K562 (cell line): Measurements from ENCODE around the gene TTC16. TPM values are rescaled to one million over a fixed set of nuclear protein-coding genes. Genes with fewer than 3 reads are reported as not detected.

ENCODE experiments used
- CBX1 ChIP-seq: sonication (generic); IDR thresholded peaks from 2 replicates; pipeline ENCODE4 v1.6.1; 2016; ENCODE audit warnings: antibody characterized with exemption, low read depth, mild to moderate bottlenecking
- CBX2 ChIP-seq: fragments of 200-600 bp; sonication (generic); IDR thresholded peaks from one replicate; pipeline ENCODE4 v1.6.1; 2012; ENCODE audit warnings: mild to moderate bottlenecking, low read length, inconsistent platforms; ENCODE audit not compliant: insufficient read depth, poor library complexity, severe bottlenecking
- HMG20A ChIP-seq: fragments of 450-650 bp; formaldehyde crosslinking; conservative IDR thresholded peaks from 2 replicates; pipeline ENCODE4 v1.4.0; 2020; ENCODE audit warnings: mild to moderate bottlenecking, mixed read lengths
- HSF4 ChIP-seq: fragments of 250-450 bp; sonication (Bioruptor Pico); IDR thresholded peaks from 2 replicates; pipeline ENCODE4 v2.1.2; 2022; ENCODE audit warnings: mild to moderate bottlenecking, moderate library complexity, borderline replicate concordance
- MECOM ChIP-seq: fragments of 250-450 bp; sonication (Bioruptor Pico); IDR thresholded peaks from 2 replicates; pipeline ENCODE4 v1.8.0; 2022; ENCODE audit warnings: inconsistent platforms
- MIER1 ChIP-seq: fragments of 450-650 bp; IDR thresholded peaks from 2 replicates; pipeline ENCODE4 v1.6.1; 2016; ENCODE audit warnings: antibody characterized with exemption, mild to moderate bottlenecking, low read depth
- PRPF4 ChIP-seq: fragments of 200-400 bp; formaldehyde crosslinking; IDR thresholded peaks from one replicate; pipeline ENCODE4 v1.6.1; 2017; ENCODE audit warnings: low read length, low read depth, mild to moderate bottlenecking; ENCODE audit not compliant: insufficient read depth, poor library complexity, severe bottlenecking
- RERE ChIP-seq: sonication (generic); formaldehyde crosslinking; IDR thresholded peaks from 2 replicates; pipeline ENCODE4 v1.8.0; 2023; ENCODE audit warnings: missing genetic modification reagents, mild to moderate bottlenecking, borderline replicate concordance
- SMARCA5 ChIP-seq: fragments of 450-650 bp; IDR thresholded peaks from 2 replicates; pipeline ENCODE4 v1.6.1; 2016
- STAG1 ChIP-seq: sonication (generic); formaldehyde crosslinking; IDR thresholded peaks from 2 replicates; pipeline ENCODE4 v1.5.0; 2020; ENCODE audit warnings: missing genetic modification reagents, borderline replicate concordance
- TFAP4 ChIP-seq: sonication (generic); formaldehyde crosslinking; IDR thresholded peaks from 2 replicates; pipeline ENCODE4 v1.8.0; 2022; ENCODE audit warnings: missing genetic modification reagents, mild to moderate bottlenecking, moderate library complexity, borderline replicate concordance
- ZHX1 ChIP-seq: fragments of 150-350 bp; conservative IDR thresholded peaks from 2 replicates; pipeline ENCODE4 v1.6.1; 2014; ENCODE audit warnings: low read length
- polyA plus RNA-seq, 8 experiments: library from polyadenylated mRNA; depleted of rRNA in 4 of 8; stranded (reverse) in 5 of 8; unstranded in 3 of 8; fragments of >200 nt; fragmentation: Nextera tagmentation in 2 of 8; fragmentation: Illumina TruSeq in 1 of 8; extraction: Ambion mirVana in 2 of 8; extraction: Trizol in 1 of 8; gene quantifications; 2 replicates each; pipeline versions ENCODE4 v1.2.1 to v1.2.3, GENCODE V29; 2011 to 2014; ENCODE audit warnings: inconsistent platforms in 1 of 8, missing spikeins in 1 of 8
- total RNA-seq, 7 experiments: library from RNA; depleted of rRNA in 6 of 7; stranded (reverse); fragments of >200 nt in 6 of 7; fragmentation: Illumina TruSeq in 2 of 7; extraction: Trizol in 2 of 7; gene quantifications; 2 replicates each; pipeline versions ENCODE4 v1.2.1 to v1.2.3, GENCODE V29; 2011 to 2021; ENCODE audit warnings: low replicate concordance in 1 of 7

Gene TTC16
- total and polyA plus RNA-seq, 9 of the 15 experiments (the other 6 are each of a cell fraction or from before 2014, with no cell fraction given), result 0.11 TPM; not detected in 8

- TF ChIP-seq RERE (CRISPR knock-in tag) (peak; percentile 72; the same call in 1 of the 2 replicates), TFAP4 (peak; percentile 89), HMG20A (CRISPR knock-in tag) (no peak), PRPF4 (no peak), MIER1 (0 out of 2 replicates have a peak, but pooled peaks have one; percentile 40), CBX2 (no peak), MECOM (peak; percentile 50; the same call in 1 of the 2 replicates), CBX1 (peak; percentile 21; the same call in 1 of the 2 replicates), ZHX1 (no peak), SMARCA5 (0 out of 2 replicates have a peak, but pooled peaks have one; percentile 18), STAG1 (CRISPR knock-in tag) (no peak), HSF4 (CRISPR knock-in tag) (peak; percentile 82; the same call in 1 of the 2 replicates)
These were observed 16.8 kb upstream of the TTC16 start (continued) for GRCh38 chr9:127698985-127699670.
